Uterus (tissue), 4 donors: ENCODE measurements around the gene ZPBP2. TPM values are rescaled to one million over a fixed set of nuclear protein-coding genes. Genes with fewer than 3 reads are reported as not detected.

Source experiments
- DNase-seq, 2 donors: peaks; one replicate each; pipeline ENCODE4 v3.0.0-alpha.2; 2019 to 2020
- H3K27ac ChIP-seq, 2 donors: fragments of 200-600 bp; sonication (generic); 1 replicate in 1 of 2; 2 replicates in 1 of 2; pipeline ENCODE4 v1.5.1; 2016 to 2018
- H3K27me3 ChIP-seq, 2 donors: fragments of 200-600 bp; sonication (generic); one replicate each; pipeline ENCODE4 v1.5.1; 2018 to 2019; ENCODE audit warnings: control low read depth in 1 of 2
- H3K36me3 ChIP-seq, 2 donors: fragments of 200-600 bp; sonication (generic); one replicate each; pipeline ENCODE4 v1.5.1; 2019; ENCODE audit warnings: control low read depth in 1 of 2
- H3K4me1 ChIP-seq, 2 donors: fragments of 200-600 bp; sonication (generic); one replicate each; pipeline ENCODE4 v1.5.1; 2018 to 2019; ENCODE audit warnings: control low read depth in 1 of 2
- H3K4me3 ChIP-seq, 2 donors: fragments of 200-600 bp; sonication (generic); 1 replicate in 1 of 2; 2 replicates in 1 of 2; pipeline ENCODE4 v1.5.1; 2018 to 2019; ENCODE audit warnings: mild to moderate bottlenecking in 1 of 2
- H3K9me3 ChIP-seq, 2 donors: fragments of 200-600 bp; sonication (generic); one replicate each; pipeline ENCODE4 v1.5.1; 2019; ENCODE audit warnings: control low read depth in 1 of 2
- POLR2A ChIP-seq, 2 donors: fragments of 450-650 bp; IDR thresholded peaks; one replicate each; pipeline ENCODE4 v1.6.1; 2016; ENCODE audit warnings: antibody characterized with exemption in 2 of 2, mild to moderate bottlenecking in 1 of 2, moderate library complexity in 1 of 2
- intact Hi-C: fragments of 100-400 bp; cut with DNase I; formaldehyde crosslinking; loops from one replicate; pipeline ENCODE4 v1.15.1; 2023; ENCODE audit warnings: low total_unique reads
- total RNA-seq, 4 donors: library from RNA; depleted of rRNA in 3 of 4; stranded (reverse); fragments of >200 nt in 3 of 4; gene quantifications; one replicate each; pipeline versions ENCODE4 v1.1.0 to v1.2.4, GENCODE V29; 2014 to 2023
- TF ChIP-seq, protein P1 (sequence below), 4 experiments: fragments of 200-600 bp in 2 of 4; fragments of 450-650 bp in 2 of 4; sonication (generic) in 2 of 4; IDR thresholded peaks; one replicate each; pipeline ENCODE4 v1.5.1; 2016 to 2019; ENCODE audit warnings: antibody characterized with exemption in 4 of 4, mild to moderate bottlenecking in 2 of 4, moderate library complexity in 1 of 4
- donor health status: DM: yes; HTN: yes; CAD: no.

The ZPBP2 gene
- total RNA-seq, 4 donors from 2014 or later, result not detected

- Histone ChIP-seq H3K27ac (no peak overlapping the region), H3K4me1 (no peaks in the 10 kb centered on the region), H3K36me3 (no peaks in the 10 kb centered on the region), H3K27me3 (no peaks in the 10 kb centered on the region), H3K9me3 (no peaks in the 10 kb centered on the region), H3K4me3 (no peak overlapping the region)
- DNase-seq, result no peak
- intact Hi-C loops, result no loop called here
- no peak for TF ChIP-seq POLR2A (IDR thresholded peaks at IDR 0.05)
- TF ChIP-seq, protein P1, sequence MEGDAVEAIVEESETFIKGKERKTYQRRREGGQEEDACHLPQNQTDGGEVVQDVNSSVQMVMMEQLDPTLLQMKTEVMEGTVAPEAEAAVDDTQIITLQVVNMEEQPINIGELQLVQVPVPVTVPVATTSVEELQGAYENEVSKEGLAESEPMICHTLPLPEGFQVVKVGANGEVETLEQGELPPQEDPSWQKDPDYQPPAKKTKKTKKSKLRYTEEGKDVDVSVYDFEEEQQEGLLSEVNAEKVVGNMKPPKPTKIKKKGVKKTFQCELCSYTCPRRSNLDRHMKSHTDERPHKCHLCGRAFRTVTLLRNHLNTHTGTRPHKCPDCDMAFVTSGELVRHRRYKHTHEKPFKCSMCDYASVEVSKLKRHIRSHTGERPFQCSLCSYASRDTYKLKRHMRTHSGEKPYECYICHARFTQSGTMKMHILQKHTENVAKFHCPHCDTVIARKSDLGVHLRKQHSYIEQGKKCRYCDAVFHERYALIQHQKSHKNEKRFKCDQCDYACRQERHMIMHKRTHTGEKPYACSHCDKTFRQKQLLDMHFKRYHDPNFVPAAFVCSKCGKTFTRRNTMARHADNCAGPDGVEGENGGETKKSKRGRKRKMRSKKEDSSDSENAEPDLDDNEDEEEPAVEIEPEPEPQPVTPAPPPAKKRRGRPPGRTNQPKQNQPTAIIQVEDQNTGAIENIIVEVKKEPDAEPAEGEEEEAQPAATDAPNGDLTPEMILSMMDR (IDR thresholded peaks at IDR 0.05), result no peak
Measured at GRCh38 chr17:39920218-39921210, 52.5 kb downstream of the ZPBP2 start.

DNA sequence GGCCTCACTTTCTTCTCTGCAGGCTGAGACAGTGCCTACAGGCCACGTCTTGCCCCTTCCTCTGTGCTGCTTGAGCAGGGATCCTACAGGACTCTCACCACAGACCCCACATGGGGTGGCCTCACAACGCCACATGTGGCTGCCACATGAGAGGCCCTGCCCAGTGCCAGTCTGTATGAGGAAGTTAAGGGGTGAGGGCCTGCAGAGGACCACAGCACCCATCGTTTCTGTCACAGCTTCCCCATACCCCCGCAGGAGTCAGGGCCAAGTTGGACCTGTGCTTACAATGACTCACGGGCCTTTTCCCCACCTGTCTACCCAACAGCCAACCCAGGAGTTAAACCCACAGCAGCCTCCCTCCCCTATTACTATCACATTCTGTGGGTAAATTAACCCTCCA, 53.3 kb downstream of the ZPBP2 start:
- no peak for TF ChIP-seq POLR2A (IDR thresholded peaks at IDR 0.05)
- TF ChIP-seq, protein P1 (IDR thresholded peaks at IDR 0.05), result no peak
- no peak for DNase-seq
- no peak overlapping the region for H3K4me3 ChIP-seq
- H3K27me3 ChIP-seq, result no peaks in the 10 kb centered on the region
- peaks cover 0 to 3% of the 10 kb centered on the region in 2 donors for H3K4me1 ChIP-seq
- H3K36me3 ChIP-seq, result no peaks in the 10 kb centered on the region
- intact Hi-C loops, result no loop called here
- H3K27ac ChIP-seq, result no peak overlapping the region
- no peaks in the 10 kb centered on the region for H3K9me3 ChIP-seq

DNA sequence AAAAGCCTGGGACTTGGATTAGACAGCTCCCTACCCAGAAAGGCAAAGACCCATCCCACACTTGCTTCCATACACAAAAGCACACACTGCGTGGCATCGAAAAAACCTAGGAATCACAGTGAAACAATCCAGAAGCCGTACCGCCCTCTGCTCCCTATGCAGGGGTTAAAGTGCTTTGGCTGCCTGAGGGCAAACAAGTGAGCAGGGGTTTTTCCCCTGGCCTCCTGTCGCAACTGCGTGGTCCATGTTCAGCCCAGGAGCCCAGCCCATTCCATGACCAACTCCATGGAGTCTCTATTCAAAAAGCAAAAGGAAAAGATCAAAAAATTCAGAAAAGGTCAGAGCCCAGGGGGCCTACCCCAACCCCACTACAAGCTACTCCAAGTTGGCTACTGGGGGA, 54.0 kb downstream of the ZPBP2 start:
- no peak overlapping the region for H3K27ac ChIP-seq
- H3K4me1 ChIP-seq, result peaks cover 0 to 7% of the 10 kb centered on the region in 2 donors
- intact Hi-C loops, result no loop called here
- H3K27me3 ChIP-seq, result no peaks in the 10 kb centered on the region
- H3K9me3 ChIP-seq, result no peaks in the 10 kb centered on the region
- TF ChIP-seq, protein P1 (IDR thresholded peaks at IDR 0.05), result no peak
- TF ChIP-seq POLR2A (IDR thresholded peaks at IDR 0.05), result no peak
- no peak overlapping the region for H3K4me3 ChIP-seq
- H3K36me3 ChIP-seq, result no peaks in the 10 kb centered on the region
- DNase-seq, result no peak

GRCh38 chr17:39923230-39923629, 55.2 kb downstream of the ZPBP2 start:
- no peaks in the 10 kb centered on the region for H3K36me3 ChIP-seq
- intact Hi-C loops, result no loop called here

More at GRCh38 chr17:39923230-39923629, 55.2 kb downstream of the ZPBP2 start:
- TF ChIP-seq, protein P1 (IDR thresholded peaks at IDR 0.05), result no peak
- TF ChIP-seq POLR2A (IDR thresholded peaks at IDR 0.05), result no peak
- no peaks in the 10 kb centered on the region for H3K27me3 ChIP-seq
- no peak for DNase-seq
- no peak overlapping the region for H3K27ac ChIP-seq
- no peaks in the 10 kb centered on the region for H3K9me3 ChIP-seq
- peaks cover 0 to 7% of the 10 kb centered on the region in 2 donors for H3K4me1 ChIP-seq
- no peak overlapping the region for H3K4me3 ChIP-seq
